Activated gamma-delta T cell treated with anti-CD3 and anti-CD28 coated beads, Interleukin-2, amount 50 U/mL, for 16 hours (primary cell): ENCODE results near the gene DCUN1D2.

Source experiments
- DNase-seq: peaks from one replicate; pipeline ENCODE4 v3.0.0-alpha.2; 2020; ENCODE audit warnings: low read depth

DCUN1D2 gene

DNA sequence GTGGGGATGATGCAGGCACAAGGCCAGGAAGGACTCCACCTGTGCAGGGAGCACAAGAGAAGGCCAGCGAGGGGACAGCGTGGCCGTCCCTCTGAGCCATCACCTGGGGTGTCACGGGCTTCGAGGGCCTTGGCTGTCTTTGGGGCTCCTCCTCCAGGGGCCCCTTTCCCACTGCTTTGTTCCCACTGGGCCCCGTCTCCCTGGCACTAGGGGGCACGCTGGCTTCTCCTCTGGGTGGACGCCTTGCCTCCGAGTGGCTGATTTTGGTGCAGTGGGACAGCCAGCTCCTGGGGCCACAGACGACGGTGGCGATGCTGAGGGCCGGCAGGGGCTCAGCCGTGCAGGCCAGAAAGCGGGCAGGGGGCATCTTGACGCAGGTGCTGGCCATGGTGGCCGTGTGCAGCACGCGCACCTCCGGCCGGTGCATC lies 83.4 kb downstream of the DCUN1D2 start:
- DNase-seq: no peak

DNA sequence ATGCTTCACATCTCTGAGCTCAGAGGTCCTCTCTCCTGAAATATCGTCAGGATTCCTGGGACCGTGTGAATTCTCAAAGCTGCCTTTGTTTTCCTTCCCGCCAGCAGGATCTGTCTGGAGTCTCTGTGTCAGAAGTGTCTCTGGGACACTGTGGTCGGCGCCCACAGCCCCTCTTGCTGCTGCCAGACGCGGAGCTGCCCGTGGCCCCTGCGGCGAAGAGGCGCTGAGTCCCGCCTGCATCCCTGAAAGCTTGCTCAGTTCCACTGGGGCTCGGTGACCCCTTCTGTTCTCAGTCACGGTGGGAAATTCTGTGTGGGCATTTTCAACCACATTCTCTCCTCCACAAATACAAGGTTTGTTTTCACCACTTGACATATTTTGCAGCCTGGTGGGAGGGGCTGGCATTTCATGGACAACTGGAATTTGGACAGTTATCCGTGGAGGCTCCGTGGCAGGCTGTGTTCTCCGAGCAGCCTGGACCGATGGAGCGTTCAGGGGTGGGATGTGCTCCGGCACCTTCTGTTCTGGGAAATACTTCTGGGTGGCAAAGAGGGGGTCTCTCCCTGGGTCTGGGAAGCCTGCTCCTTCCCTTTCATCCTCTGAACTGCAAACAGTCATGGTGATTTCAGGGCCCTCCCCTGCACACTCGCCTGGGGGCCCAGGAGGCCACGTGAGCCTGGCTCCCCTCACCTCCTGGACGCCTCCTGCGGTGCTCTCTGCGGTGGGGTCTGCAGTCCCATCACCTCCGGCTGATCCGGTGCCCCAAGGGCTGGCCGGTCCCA lies 84.0 kb downstream of the DCUN1D2 start:
- DNase-seq: no peak
